ENCODE results near the gene MRPL47. TPM values are rescaled to one million over a fixed set of nuclear protein-coding genes. Genes with fewer than 3 reads are reported as not detected.

Gene MRPL47
- total and polyA plus RNA-seq, 9 of the 15 experiments (the other 6 are each of a cell fraction or from before 2014, with no cell fraction given), result 101 to 437 (median 141) TPM

DNA sequence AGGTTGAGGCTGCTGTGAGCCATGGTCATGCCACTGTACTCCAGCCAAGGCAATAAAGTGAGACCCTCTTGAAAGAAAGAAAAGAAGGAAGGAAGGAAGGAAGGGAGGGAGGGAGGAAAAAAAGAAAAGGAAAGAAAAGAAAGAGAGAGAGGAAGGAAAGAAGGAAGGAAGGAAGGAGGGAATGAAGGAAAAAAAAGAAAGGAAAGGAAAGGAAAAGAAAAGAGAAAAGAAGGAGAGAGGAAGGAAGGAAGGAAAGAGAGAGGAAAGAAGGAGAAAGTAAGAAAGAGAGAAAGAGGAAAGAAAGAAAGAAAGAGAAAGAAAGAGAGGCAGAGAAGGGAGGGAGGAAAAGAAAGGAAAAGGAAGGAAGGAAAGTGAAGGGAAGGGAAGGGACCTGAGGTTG is 62.1 kb downstream of the MRPL47 start (continued):
- TF ChIP-seq NR1H2 (CRISPR knock-in tag; IDR thresholded peaks at IDR 0.05), result no peak
- TF ChIP-seq, protein P1, sequence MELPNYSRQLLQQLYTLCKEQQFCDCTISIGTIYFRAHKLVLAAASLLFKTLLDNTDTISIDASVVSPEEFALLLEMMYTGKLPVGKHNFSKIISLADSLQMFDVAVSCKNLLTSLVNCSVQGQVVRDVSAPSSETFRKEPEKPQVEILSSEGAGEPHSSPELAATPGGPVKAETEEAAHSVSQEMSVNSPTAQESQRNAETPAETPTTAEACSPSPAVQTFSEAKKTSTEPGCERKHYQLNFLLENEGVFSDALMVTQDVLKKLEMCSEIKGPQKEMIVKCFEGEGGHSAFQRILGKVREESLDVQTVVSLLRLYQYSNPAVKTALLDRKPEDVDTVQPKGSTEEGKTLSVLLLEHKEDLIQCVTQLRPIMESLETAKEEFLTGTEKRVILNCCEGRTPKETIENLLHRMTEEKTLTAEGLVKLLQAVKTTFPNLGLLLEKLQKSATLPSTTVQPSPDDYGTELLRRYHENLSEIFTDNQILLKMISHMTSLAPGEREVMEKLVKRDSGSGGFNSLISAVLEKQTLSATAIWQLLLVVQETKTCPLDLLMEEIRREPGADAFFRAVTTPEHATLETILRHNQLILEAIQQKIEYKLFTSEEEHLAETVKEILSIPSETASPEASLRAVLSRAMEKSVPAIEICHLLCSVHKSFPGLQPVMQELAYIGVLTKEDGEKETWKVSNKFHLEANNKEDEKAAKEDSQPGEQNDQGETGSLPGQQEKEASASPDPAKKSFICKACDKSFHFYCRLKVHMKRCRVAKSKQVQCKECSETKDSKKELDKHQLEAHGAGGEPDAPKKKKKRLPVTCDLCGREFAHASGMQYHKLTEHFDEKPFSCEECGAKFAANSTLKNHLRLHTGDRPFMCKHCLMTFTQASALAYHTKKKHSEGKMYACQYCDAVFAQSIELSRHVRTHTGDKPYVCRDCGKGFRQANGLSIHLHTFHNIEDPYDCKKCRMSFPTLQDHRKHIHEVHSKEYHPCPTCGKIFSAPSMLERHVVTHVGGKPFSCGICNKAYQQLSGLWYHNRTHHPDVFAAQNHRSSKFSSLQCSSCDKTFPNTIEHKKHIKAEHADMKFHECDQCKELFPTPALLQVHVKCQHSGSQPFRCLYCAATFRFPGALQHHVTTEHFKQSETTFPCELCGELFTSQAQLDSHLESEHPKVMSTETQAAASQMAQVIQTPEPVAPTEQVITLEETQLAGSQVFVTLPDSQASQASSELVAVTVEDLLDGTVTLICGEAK (IDR thresholded peaks at IDR 0.05), result no peak
- TF ChIP-seq, protein P1 (CRISPR knock-in tag; IDR thresholded peaks at IDR 0.05), result no peak
- TF ChIP-seq TAF9B (IDR thresholded peaks at IDR 0.05; ENCODE audit: partially characterized antibody), result no peak
- TF ChIP-seq ELF4 (CRISPR knock-in tag; IDR thresholded peaks at IDR 0.05), result 0 out of 2 replicates have a peak, but pooled peaks have one; percentile 44
- TF ChIP-seq, protein P2, sequence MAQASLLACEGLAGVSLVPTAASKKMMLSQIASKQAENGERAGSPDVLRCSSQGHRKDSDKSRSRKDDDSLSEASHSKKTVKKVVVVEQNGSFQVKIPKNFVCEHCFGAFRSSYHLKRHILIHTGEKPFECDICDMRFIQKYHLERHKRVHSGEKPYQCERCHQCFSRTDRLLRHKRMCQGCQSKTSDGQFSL (CRISPR knock-in tag; IDR thresholded peaks at IDR 0.05), result no peak
- TF ChIP-seq, protein P2 (tag; IDR thresholded peaks at IDR 0.05), result no peak
- TF ChIP-seq, protein P3, sequence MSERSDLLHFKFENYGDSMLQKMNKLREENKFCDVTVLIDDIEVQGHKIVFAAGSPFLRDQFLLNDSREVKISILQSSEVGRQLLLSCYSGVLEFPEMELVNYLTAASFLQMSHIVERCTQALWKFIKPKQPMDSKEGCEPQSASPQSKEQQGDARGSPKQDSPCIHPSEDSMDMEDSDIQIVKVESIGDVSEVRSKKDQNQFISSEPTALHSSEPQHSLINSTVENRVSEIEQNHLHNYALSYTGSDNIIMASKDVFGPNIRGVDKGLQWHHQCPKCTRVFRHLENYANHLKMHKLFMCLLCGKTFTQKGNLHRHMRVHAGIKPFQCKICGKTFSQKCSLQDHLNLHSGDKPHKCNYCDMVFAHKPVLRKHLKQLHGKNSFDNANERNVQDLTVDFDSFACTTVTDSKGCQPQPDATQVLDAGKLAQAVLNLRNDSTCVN (CRISPR knock-in tag; IDR thresholded peaks at IDR 0.05), result 0 out of 2 replicates have a peak, but pooled peaks have one; percentile 47
